ENCODE results near the gene EPHX1.
"Not testable (repeated sequence)": the region's sequence is repeated elsewhere in the genome, so short reads cannot be mapped to it uniquely, and the experiment has no call there.

The EPHX1 gene

GRCh38 chr1:225778337-225778669 is 31.6 kb upstream of the EPHX1 start:
- peak overlapping the region; percentile 94 for H3K4me3 ChIP-seq (ENCODE audit: low read depth, low read length)
- TF ChIP-seq, protein P1, sequence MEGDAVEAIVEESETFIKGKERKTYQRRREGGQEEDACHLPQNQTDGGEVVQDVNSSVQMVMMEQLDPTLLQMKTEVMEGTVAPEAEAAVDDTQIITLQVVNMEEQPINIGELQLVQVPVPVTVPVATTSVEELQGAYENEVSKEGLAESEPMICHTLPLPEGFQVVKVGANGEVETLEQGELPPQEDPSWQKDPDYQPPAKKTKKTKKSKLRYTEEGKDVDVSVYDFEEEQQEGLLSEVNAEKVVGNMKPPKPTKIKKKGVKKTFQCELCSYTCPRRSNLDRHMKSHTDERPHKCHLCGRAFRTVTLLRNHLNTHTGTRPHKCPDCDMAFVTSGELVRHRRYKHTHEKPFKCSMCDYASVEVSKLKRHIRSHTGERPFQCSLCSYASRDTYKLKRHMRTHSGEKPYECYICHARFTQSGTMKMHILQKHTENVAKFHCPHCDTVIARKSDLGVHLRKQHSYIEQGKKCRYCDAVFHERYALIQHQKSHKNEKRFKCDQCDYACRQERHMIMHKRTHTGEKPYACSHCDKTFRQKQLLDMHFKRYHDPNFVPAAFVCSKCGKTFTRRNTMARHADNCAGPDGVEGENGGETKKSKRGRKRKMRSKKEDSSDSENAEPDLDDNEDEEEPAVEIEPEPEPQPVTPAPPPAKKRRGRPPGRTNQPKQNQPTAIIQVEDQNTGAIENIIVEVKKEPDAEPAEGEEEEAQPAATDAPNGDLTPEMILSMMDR (IDR thresholded peaks at IDR 0.05; ENCODE audit: low read depth, low read length): no peak

DNA sequence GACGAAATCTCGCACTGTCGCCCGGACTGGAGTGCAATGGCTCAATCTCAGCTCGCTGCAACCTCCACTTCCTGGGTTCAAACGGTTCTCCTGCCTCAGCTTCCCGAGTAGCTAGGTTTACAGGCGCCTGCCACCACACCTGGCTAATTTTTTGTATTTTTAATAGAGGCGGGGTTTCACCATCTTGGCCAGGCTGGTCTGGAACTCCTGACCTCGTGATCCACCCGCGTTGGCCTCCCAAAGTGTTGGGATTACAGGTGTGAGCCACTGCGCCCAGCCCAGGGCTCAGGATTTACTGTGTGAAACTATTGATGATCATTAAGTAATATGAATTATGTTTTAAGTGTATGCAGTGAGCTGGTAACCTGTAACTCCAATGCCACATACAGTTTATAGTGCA is 30.8 kb upstream of the EPHX1 start:
- H3K4me3 ChIP-seq (ENCODE audit: low read depth, low read length): peak overlapping the region; percentile 94

- H3K4me3 ChIP-seq (ENCODE audit: low read depth, low read length): no peak overlapping the region
- TF ChIP-seq, protein P1 (IDR thresholded peaks at IDR 0.05; ENCODE audit: low read depth, low read length): no peak
Measured at GRCh38 chr1:225780134-225780533, 29.8 kb upstream of the EPHX1 start.

DNA sequence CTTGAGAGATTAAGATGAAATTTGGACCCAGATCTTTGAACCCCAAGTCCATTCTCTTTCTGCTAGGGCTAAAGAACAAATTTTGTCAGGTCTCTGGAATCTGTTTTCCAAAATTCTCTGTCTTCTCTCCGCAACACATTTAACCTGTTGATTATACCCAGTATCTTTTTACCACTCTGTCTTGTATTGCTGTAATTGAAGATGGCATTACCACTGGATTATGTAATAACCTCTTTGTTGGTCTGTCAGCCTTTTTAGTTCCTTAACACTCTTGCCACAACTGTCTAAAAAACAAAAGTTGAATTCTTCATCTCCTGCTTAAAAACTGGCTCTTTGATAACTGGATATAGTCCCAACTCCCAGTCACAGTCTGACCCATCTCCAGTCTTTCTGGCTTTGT is 29.3 kb upstream of the EPHX1 start:
- TF ChIP-seq, protein P1 (IDR thresholded peaks at IDR 0.05; ENCODE audit: low read depth, low read length): no peak
- H3K4me3 ChIP-seq (ENCODE audit: low read depth, low read length): no peak overlapping the region

DNA sequence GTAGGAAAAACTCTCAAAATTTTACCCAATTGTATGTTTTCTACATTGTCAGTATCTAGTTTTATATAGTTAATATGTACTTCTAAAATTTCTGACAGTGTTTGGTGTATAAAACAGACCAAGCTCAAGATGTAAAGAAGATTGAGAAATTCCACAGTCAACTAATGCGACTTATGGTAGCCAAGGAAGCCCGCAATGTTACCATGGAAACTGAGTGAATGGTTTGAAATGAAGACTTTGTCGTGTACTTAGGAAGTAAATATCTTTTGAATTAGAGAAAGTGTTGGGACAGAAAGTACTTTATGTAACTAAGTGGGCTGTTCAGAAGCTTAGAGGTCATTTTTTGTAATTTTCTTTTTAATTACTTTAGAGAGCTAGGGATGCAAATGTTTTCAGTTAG is 20.8 kb upstream of the EPHX1 start:
- not testable (repeated sequence) for H3K4me3 ChIP-seq (ENCODE audit: low read depth, low read length)

GRCh38 chr1:225794954-225795353 is 15.0 kb upstream of the EPHX1 start:
- TF ChIP-seq, protein P1 (IDR thresholded peaks at IDR 0.05; ENCODE audit: low read depth, low read length): no peak
- no peak overlapping the region for H3K4me3 ChIP-seq (ENCODE audit: low read depth, low read length)

GRCh38 chr1:225796097-225796496 is 13.8 kb upstream of the EPHX1 start:
- H3K4me3 ChIP-seq (ENCODE audit: low read depth, low read length): not testable (repeated sequence)

GRCh38 chr1:225801146-225801545 is 8.8 kb upstream of the EPHX1 start:
- H3K4me3 ChIP-seq (ENCODE audit: low read depth, low read length): not testable (repeated sequence)

DNA sequence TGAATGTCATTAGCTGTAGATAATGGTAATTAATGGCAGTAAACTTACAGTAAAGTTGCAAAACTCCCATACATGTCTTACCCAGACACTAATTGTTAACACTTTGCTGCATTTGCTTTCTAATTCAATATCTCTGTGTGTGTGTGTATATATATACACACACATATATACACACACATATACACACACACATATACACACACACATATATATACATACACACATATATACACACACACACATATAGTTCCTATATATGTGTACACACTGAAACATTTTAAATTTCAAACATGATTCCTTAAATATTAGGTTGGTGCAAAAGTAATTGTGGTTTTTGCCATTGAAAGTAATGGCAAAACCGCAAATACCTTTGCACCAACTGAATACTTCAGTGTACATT is 3.7 kb upstream of the EPHX1 start:
- TF ChIP-seq, protein P1 (IDR thresholded peaks at IDR 0.05; ENCODE audit: low read depth, low read length): no peak
- H3K4me3 ChIP-seq (ENCODE audit: low read depth, low read length): no peak overlapping the region

- not testable (repeated sequence) for H3K4me3 ChIP-seq (ENCODE audit: low read depth, low read length)
Measured at GRCh38 chr1:225806736-225807135, 3.2 kb upstream of the EPHX1 start.
